Neural cell (in vitro differentiated cells): ENCODE data around the gene CFAP20DC. TPM values are rescaled to one million over a fixed set of nuclear protein-coding genes. Genes with fewer than 3 reads are reported as not detected.

ENCODE experiments used
- H2AFZ ChIP-seq: fragments of 200-600, 300-800 bp; sonication (generic), shearing (Covaris generic); 2 replicates; pipeline ENCODE4 v1.6.0; 2014; ENCODE audit warnings: low read depth, mild to moderate bottlenecking, antibody characterized with exemption, low read length, moderate library complexity
- H3F3A ChIP-seq: fragments of 200-600 bp; shearing (Covaris generic); 2 replicates; pipeline ENCODE4 v1.6.1; 2016; ENCODE audit warnings: mild to moderate bottlenecking, moderate library complexity, mixed read lengths, antibody characterized with exemption, low read length; ENCODE audit not compliant: insufficient read depth, poor library complexity, severe bottlenecking
- H3K27ac ChIP-seq: fragments of 200-600, 300-800 bp; sonication (generic), shearing (Covaris generic); 2 replicates; pipeline ENCODE4 v1.5.1; 2014; ENCODE audit warnings: mild to moderate bottlenecking, low read length, moderate library complexity
- H3K27me3 ChIP-seq: fragments of 300-800, 200-600 bp; sonication (generic), shearing (Covaris generic); 2 replicates; pipeline ENCODE4 v1.6.0; 2014; ENCODE audit warnings: mild to moderate bottlenecking, low read depth, low read length, moderate library complexity; ENCODE audit not compliant: insufficient read depth
- H3K36me3 ChIP-seq: fragments of 300-800, 200-600 bp; sonication (generic), shearing (Covaris generic); 2 replicates; pipeline ENCODE4 v1.5.1; 2014; ENCODE audit warnings: mild to moderate bottlenecking, antibody characterized with exemption, low read length, moderate library complexity; ENCODE audit not compliant: insufficient read depth
- H3K4me2 ChIP-seq: fragments of 300-800, 200-600 bp; sonication (generic), shearing (Covaris generic); 2 replicates; pipeline ENCODE4 v1.6.0; 2014; ENCODE audit warnings: mild to moderate bottlenecking, low read length
- H3K4me3 ChIP-seq: fragments of 300-800, 200-600 bp; sonication (generic), shearing (Covaris generic); 2 replicates; pipeline ENCODE4 v1.5.1; 2014; ENCODE audit warnings: mild to moderate bottlenecking, low read length, moderate library complexity
- H3K79me2 ChIP-seq: fragments of 200-600 bp; shearing (Covaris generic); replicated peaks from 2 replicates; pipeline ENCODE4 v1.6.0; 2014; ENCODE audit warnings: mild to moderate bottlenecking, low read length, moderate library complexity; ENCODE audit not compliant: insufficient read depth
- H3K9ac ChIP-seq: fragments of 300-800, 200-600 bp; sonication (generic), shearing (Covaris generic); 2 replicates; pipeline ENCODE4 v1.6.1; 2016; ENCODE audit warnings: mild to moderate bottlenecking, low read length, mixed read lengths
- H3K9me2 ChIP-seq: fragments of 200-600 bp; shearing (Covaris generic); 2 replicates; pipeline ENCODE4 v1.6.1; 2016; ENCODE audit warnings: mild to moderate bottlenecking, low read length, mixed read lengths; ENCODE audit not compliant: insufficient read depth
- H3K9me3 ChIP-seq: fragments of 200-600, 300-800 bp; sonication (generic), shearing (Covaris generic); 2 replicates; pipeline ENCODE4 v1.6.1; 2016; ENCODE audit warnings: mild to moderate bottlenecking, mixed run types, low read length, moderate library complexity, mixed read lengths
- H4K20me1 ChIP-seq: fragments of 200-600 bp; shearing (Covaris generic); 2 replicates; pipeline ENCODE4 v1.6.1; 2016; ENCODE audit warnings: mild to moderate bottlenecking, mixed run types; ENCODE audit not compliant: insufficient read depth
- EP300 ChIP-seq: fragments of 450-650 bp; conservative IDR thresholded peaks from 2 replicates; pipeline ENCODE4 v1.6.1; 2014; ENCODE audit warnings: antibody characterized with exemption, mild to moderate bottlenecking, moderate library complexity; ENCODE audit not compliant: poor library complexity, severe bottlenecking
- EZH2 ChIP-seq: fragments of 200-600, 300-800 bp; shearing (Covaris generic), sonication (generic); IDR thresholded peaks from 2 replicates; pipeline ENCODE4 v1.6.1; 2014; ENCODE audit warnings: antibody characterized with exemption, low read length, borderline replicate concordance, mild to moderate bottlenecking; ENCODE audit not compliant: insufficient read depth, poor library complexity, severe bottlenecking
- MXI1 ChIP-seq: fragments of 450-650 bp; conservative IDR thresholded peaks from 2 replicates; pipeline ENCODE4 v1.6.1; 2014; ENCODE audit warnings: antibody characterized with exemption, mild to moderate bottlenecking; ENCODE audit not compliant: poor library complexity, severe bottlenecking
- POLR2AphosphoS5 ChIP-seq: IDR thresholded peaks from 2 replicates; pipeline ENCODE4 v1.6.1; 2012
- RAD21 ChIP-seq: fragments of 450-650 bp; conservative IDR thresholded peaks from 2 replicates; pipeline ENCODE4 v1.6.1; 2014; ENCODE audit warnings: antibody characterized with exemption, mild to moderate bottlenecking, moderate library complexity
- SMC3 ChIP-seq: fragments of 450-650 bp; conservative IDR thresholded peaks from 2 replicates; pipeline ENCODE4 v1.6.1; 2014; ENCODE audit warnings: antibody characterized with exemption, mild to moderate bottlenecking, moderate library complexity; ENCODE audit not compliant: poor library complexity
- TAF1 ChIP-seq: IDR thresholded peaks from 2 replicates; pipeline ENCODE4 v1.6.1; 2012; ENCODE audit warnings: low read depth
- polyA plus RNA-seq: library from polyadenylated mRNA; depleted of rRNA; stranded (reverse); fragments of >200 nt; gene quantifications from 2 replicates; pipeline ENCODE4 v1.2.3, GENCODE V29; 2014
- TF ChIP-seq, protein P1 (sequence below): fragments of 450-650 bp; IDR thresholded peaks from 2 replicates; pipeline ENCODE4 v1.5.1; 2014; ENCODE audit warnings: antibody characterized with exemption, mild to moderate bottlenecking, moderate library complexity; ENCODE audit not compliant: poor library complexity, severe bottlenecking
- TF ChIP-seq, protein P2 (sequence below): IDR thresholded peaks from 2 replicates; pipeline ENCODE4 v1.6.1; 2012; ENCODE audit warnings: borderline replicate concordance

Gene CFAP20DC
- polyA plus RNA-seq, 1 donor from 2014 or later: not detected

DNA sequence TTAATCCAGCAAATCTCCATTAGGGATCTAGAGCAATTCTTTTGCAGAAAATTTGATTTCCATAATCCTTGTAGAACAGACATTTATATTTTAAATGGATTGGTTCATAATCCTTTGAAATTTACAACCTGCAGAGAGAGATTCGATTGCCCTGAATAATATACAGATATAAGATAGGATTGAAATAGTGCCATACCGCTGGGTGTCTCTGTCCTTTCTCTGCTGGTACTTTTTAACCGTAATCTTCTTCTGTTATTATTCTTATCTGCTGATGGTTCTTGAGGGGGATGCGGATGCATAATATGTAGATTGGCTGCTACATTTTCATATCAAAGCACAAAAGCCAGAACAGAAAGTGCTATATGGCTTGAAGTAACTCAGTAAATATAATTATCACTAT is 182.2 kb downstream of the CFAP20DC start:
- Histone ChIP-seq H3K27ac (no peak overlapping the region), H2AFZ (no peak overlapping the region), H3K9me3 (no peaks in the 10 kb centered on the region), H3K9me2 (no peaks in the 10 kb centered on the region), H3K36me3 (no peaks in the 10 kb centered on the region), H4K20me1 (no peaks in the 10 kb centered on the region), H3F3A (no peaks in the 10 kb centered on the region), H3K27me3 (no peaks in the 10 kb centered on the region), H3K79me2 (no peaks in the 10 kb centered on the region), H3K4me2 (no peak overlapping the region), H3K4me3 (no peak overlapping the region), H3K9ac (no peak overlapping the region)
- TF ChIP-seq RAD21 (no peak), SMC3 (no peak), POLR2AphosphoS5 (no peak), MXI1 (no peak), EP300 (no peak), EZH2 (no peak)
- TF ChIP-seq, protein P1, sequence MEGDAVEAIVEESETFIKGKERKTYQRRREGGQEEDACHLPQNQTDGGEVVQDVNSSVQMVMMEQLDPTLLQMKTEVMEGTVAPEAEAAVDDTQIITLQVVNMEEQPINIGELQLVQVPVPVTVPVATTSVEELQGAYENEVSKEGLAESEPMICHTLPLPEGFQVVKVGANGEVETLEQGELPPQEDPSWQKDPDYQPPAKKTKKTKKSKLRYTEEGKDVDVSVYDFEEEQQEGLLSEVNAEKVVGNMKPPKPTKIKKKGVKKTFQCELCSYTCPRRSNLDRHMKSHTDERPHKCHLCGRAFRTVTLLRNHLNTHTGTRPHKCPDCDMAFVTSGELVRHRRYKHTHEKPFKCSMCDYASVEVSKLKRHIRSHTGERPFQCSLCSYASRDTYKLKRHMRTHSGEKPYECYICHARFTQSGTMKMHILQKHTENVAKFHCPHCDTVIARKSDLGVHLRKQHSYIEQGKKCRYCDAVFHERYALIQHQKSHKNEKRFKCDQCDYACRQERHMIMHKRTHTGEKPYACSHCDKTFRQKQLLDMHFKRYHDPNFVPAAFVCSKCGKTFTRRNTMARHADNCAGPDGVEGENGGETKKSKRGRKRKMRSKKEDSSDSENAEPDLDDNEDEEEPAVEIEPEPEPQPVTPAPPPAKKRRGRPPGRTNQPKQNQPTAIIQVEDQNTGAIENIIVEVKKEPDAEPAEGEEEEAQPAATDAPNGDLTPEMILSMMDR: no peak
- TF ChIP-seq, protein P2, sequence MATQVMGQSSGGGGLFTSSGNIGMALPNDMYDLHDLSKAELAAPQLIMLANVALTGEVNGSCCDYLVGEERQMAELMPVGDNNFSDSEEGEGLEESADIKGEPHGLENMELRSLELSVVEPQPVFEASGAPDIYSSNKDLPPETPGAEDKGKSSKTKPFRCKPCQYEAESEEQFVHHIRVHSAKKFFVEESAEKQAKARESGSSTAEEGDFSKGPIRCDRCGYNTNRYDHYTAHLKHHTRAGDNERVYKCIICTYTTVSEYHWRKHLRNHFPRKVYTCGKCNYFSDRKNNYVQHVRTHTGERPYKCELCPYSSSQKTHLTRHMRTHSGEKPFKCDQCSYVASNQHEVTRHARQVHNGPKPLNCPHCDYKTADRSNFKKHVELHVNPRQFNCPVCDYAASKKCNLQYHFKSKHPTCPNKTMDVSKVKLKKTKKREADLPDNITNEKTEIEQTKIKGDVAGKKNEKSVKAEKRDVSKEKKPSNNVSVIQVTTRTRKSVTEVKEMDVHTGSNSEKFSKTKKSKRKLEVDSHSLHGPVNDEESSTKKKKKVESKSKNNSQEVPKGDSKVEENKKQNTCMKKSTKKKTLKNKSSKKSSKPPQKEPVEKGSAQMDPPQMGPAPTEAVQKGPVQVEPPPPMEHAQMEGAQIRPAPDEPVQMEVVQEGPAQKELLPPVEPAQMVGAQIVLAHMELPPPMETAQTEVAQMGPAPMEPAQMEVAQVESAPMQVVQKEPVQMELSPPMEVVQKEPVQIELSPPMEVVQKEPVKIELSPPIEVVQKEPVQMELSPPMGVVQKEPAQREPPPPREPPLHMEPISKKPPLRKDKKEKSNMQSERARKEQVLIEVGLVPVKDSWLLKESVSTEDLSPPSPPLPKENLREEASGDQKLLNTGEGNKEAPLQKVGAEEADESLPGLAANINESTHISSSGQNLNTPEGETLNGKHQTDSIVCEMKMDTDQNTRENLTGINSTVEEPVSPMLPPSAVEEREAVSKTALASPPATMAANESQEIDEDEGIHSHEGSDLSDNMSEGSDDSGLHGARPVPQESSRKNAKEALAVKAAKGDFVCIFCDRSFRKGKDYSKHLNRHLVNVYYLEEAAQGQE: no peak

DNA sequence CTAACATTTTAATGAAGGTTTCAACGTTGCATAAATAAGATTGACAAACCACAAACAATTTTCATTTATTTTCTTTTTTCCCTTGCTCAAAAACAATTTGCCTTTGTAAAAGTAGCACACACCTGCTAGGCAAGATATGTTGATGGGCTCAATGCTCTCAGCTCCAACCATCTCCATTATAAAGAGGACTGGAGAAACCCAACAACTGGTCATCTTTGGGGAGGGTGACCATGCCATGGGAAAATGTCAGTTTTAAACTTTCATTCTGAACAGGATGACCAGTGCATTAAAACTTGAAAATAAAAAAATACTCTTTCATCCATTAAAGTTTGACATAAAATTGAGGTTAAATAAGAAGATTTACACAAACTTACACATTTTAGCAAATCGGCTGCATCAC is 183.7 kb downstream of the CFAP20DC start:
- TF ChIP-seq POLR2AphosphoS5 (no peak), RAD21 (no peak), TAF1 (no peak), SMC3 (no peak), EP300 (no peak)
- TF ChIP-seq, protein P1: no peak
- no peaks in the 10 kb centered on the region for H3F3A ChIP-seq
- H4K20me1 ChIP-seq: no peaks in the 10 kb centered on the region
- H3K9me2 ChIP-seq: no peaks in the 10 kb centered on the region
- H3K4me3 ChIP-seq: no peak overlapping the region
- H3K36me3 ChIP-seq: no peaks in the 10 kb centered on the region
- H3K9ac ChIP-seq: no peak overlapping the region
- no peak overlapping the region for H3K4me2 ChIP-seq
- no peak overlapping the region for H2AFZ ChIP-seq
- no peaks in the 10 kb centered on the region for H3K27me3 ChIP-seq
- H3K9me3 ChIP-seq: no peaks in the 10 kb centered on the region
- no peaks in the 10 kb centered on the region for H3K79me2 ChIP-seq
- no peak overlapping the region for H3K27ac ChIP-seq
